ENCODE data around the gene FBXL7.

The FBXL7 gene

DNA sequence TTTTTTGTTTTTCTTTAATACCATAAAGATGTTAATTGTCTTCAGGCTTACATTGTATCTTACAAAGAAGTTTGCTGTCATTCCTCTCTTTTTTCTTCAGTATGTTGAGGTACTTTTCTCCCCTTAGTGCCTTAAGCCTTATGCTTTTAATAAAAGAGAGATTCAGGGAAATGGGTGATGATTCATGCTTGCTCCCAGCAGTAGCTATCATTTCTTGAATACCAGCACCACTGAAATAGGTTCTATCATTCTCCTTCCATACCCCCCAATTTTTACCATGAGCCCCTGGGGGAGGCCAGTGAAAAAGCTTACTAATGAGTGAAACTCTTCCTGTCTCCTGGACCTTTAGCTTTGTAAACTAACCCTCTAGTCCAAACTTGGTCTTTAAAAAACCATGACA lies 165.0 kb downstream of the FBXL7 start:
- H3K9me3 ChIP-seq, result no peaks in the 10 kb centered on the region
- H3K27ac ChIP-seq, result no peak overlapping the region
- H3K9ac ChIP-seq, result no peak overlapping the region
- TF ChIP-seq Cebpa-rat (IDR thresholded peaks at IDR 0.05), result no peak
- no peaks in the 10 kb centered on the region for H3K36me3 ChIP-seq
- no peaks in the 10 kb centered on the region for H3K27me3 ChIP-seq
- H3K4me1 ChIP-seq, result no peaks in the 10 kb centered on the region
- no peak overlapping the region for H3K4me2 ChIP-seq
- no peaks in the 10 kb centered on the region for H4K20me1 ChIP-seq
- H3K4me3 ChIP-seq, result no peak overlapping the region

DNA sequence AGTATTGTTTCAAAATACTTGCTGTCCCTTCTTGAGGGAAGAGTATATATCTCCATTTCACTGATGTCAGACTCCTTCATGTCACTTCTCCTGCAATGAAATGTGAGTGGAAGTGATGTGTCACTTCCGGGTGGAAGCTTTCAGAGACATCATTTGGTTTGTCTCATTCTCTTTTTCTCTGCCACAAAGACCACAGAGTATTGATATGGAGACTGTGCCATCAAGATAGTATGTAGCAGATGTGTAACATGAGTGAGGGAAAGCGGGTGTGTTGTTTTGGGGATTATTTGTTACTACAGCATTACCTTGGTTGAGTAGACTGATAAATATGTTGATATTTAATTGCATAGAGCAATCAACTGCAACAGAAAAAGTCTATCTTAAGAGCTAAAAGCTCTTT lies 169.8 kb downstream of the FBXL7 start:
- H3K27me3 ChIP-seq, result no peaks in the 10 kb centered on the region
- no peak overlapping the region for H3K9ac ChIP-seq
- H3K36me3 ChIP-seq, result no peaks in the 10 kb centered on the region
- H3K9me3 ChIP-seq, result no peaks in the 10 kb centered on the region
- H3K27ac ChIP-seq, result no peak overlapping the region
- no peak overlapping the region for H3K4me2 ChIP-seq
- no peak overlapping the region for H3K4me3 ChIP-seq
- no peak for TF ChIP-seq Cebpa-rat (IDR thresholded peaks at IDR 0.05)
- no peaks in the 10 kb centered on the region for H4K20me1 ChIP-seq
- H3K4me1 ChIP-seq, result no peaks in the 10 kb centered on the region

DNA sequence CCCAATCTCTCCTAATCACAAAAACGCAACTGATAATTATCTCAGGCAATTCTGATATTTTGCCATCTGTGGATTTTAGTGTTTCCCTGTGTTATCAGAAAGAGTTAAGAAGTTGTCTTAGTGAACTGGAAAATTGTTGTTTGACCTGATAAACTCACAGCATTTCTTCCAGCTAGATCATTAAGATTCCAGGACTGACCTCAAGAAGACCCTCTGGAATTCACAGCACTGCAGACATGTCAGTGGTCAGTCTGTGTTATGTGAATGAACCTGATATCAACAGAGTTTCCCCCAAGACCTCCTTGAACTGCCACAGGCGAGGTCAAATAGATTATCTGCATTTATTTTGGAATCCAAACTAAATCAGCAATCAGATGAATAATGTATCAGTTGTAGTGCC lies 174.7 kb downstream of the FBXL7 start:
- Histone ChIP-seq H3K36me3 (no peaks in the 10 kb centered on the region), H3K27ac (no peak overlapping the region), H4K20me1 (no peaks in the 10 kb centered on the region), H3K9me3 (no peaks in the 10 kb centered on the region), H3K9ac (no peak overlapping the region), H3K4me2 (no peak overlapping the region), H3K4me3 (no peak overlapping the region), H3K4me1 (no peaks in the 10 kb centered on the region), H3K27me3 (no peaks in the 10 kb centered on the region)
- no peak for TF ChIP-seq Cebpa-rat (IDR thresholded peaks at IDR 0.05)

DNA sequence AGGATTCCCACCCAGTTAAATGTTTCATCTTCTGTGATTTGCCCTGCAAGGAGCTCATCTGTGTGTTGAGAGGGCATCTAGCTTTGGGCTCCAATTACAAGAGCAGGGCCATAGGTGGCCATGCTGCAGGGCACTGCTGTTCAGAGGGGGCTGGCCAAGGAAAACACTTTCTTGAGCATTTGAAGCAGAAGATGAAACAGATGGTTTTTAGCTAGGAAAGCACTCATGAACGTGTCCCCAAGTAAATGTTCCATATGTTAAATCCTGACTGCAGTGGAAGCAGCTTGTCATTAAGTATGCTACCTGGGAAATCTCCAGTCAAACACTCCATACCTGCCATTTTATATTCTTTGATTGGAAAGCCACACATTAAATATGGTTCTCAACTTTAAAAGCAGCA lies 176.6 kb downstream of the FBXL7 start:
- Histone ChIP-seq H3K9me3 (no peaks in the 10 kb centered on the region), H3K4me3 (no peak overlapping the region), H3K9ac (no peak overlapping the region), H3K4me2 (no peak overlapping the region), H3K27ac (no peak overlapping the region), H3K27me3 (no peaks in the 10 kb centered on the region), H4K20me1 (no peaks in the 10 kb centered on the region), H3K36me3 (no peaks in the 10 kb centered on the region), H3K4me1 (no peaks in the 10 kb centered on the region)
- TF ChIP-seq Cebpa-rat (IDR thresholded peaks at IDR 0.05), result no peak

DNA sequence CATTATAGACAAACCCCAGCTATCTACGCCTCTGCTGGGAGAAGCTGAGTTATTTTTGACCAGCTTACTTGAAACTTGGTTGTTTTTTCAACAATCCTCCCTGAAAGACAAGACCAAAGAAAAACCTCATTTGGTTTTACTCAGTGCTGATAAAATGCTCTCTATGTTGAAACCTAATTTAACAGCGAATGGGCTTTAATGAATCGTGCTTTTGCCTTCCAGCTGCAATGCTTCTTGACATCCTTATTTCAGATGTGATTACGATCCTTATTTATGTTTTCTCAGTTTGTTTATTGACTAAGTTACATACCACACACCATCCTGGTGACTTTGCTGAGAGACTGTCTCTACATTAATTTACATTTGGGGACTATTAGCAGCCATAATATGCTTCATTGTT lies 179.2 kb downstream of the FBXL7 start:
- TF ChIP-seq Cebpa-rat (IDR thresholded peaks at IDR 0.05), result no peak
- no peak overlapping the region for H3K9ac ChIP-seq
- no peaks in the 10 kb centered on the region for H3K4me1 ChIP-seq
- no peak overlapping the region for H3K4me3 ChIP-seq
- no peaks in the 10 kb centered on the region for H3K27me3 ChIP-seq
- H4K20me1 ChIP-seq, result no peaks in the 10 kb centered on the region
- H3K4me2 ChIP-seq, result no peak overlapping the region
- no peaks in the 10 kb centered on the region for H3K36me3 ChIP-seq
- no peak overlapping the region for H3K27ac ChIP-seq
- H3K9me3 ChIP-seq, result no peaks in the 10 kb centered on the region

DNA sequence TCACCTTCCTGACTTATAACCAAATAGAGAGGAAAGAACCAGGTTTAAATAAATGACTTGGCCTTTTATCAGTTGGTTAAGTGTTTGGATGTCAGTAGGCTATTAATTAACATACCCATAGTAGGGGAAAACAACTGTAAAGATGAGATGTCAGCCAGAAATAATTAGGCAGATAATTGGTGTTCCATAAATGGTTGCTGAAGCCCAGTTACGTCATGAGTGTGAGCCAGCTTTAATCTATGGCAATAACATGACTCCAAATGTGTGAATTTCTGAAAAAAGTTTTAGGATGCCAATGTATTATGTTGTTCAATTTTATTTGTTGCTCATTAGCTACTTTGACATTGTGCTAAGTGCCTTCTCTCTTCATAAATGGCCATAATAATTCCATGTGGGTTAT lies 180.5 kb downstream of the FBXL7 start:
- no peaks in the 10 kb centered on the region for H3K27me3 ChIP-seq

DNA sequence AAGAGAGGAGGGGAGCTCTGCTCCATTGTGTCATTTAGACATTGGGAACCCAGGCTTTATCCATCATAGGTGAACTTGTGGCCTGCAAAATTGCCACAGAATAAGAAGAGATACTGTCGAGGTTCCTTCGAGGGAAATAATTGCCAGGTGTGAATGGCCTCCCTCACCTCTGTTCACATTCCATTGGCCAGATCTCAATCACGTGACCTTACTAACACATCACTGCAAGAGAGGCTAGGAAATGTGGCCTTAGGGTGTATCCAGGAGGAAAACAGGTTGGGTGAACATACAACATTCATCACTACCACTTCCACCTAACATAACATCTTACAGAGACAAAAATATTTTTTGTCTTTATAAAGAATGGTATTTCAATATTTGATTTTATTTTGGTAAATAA lies 182.1 kb downstream of the FBXL7 start:
- Histone ChIP-seq H3K36me3 (no peaks in the 10 kb centered on the region), H3K4me2 (no peak overlapping the region), H3K27ac (no peak overlapping the region), H3K27me3 (no peaks in the 10 kb centered on the region), H3K9ac (no peak overlapping the region), H4K20me1 (no peaks in the 10 kb centered on the region), H3K4me1 (no peaks in the 10 kb centered on the region), H3K9me3 (no peaks in the 10 kb centered on the region), H3K4me3 (no peak overlapping the region)
- TF ChIP-seq Cebpa-rat (IDR thresholded peaks at IDR 0.05), result no peak

More for the DNA sequence above, 180.5 kb downstream of the FBXL7 start:
- Histone ChIP-seq H3K4me1 (no peaks in the 10 kb centered on the region), H3K9ac (no peak overlapping the region), H3K4me2 (no peak overlapping the region), H3K4me3 (no peak overlapping the region), H3K9me3 (no peaks in the 10 kb centered on the region), H3K27ac (no peak overlapping the region), H4K20me1 (no peaks in the 10 kb centered on the region), H3K36me3 (no peaks in the 10 kb centered on the region)
- TF ChIP-seq Cebpa-rat (IDR thresholded peaks at IDR 0.05), result no peak

DNA sequence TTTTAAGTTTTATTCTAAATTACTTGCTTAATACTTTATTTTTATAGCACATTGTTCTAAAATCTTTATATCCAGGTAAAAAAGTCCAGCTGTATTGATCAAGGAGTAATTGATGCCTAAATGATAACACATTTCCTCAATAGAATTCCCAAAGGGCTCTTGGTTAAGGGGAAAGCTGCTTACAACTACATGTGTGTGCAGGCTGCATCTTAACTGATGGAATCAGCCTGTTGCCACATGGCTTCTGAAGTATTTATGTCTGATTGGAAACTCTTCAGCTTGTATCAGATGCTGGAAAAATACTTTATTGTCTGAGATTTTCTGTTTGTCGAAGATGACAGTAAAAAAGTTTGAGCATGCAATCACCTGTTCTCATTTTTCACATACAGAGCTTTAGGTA lies 182.6 kb downstream of the FBXL7 start:
- Histone ChIP-seq H3K9me3 (no peaks in the 10 kb centered on the region), H3K4me3 (no peak overlapping the region), H4K20me1 (no peaks in the 10 kb centered on the region), H3K9ac (no peak overlapping the region), H3K4me2 (no peak overlapping the region), H3K36me3 (no peaks in the 10 kb centered on the region), H3K27me3 (no peaks in the 10 kb centered on the region), H3K4me1 (no peaks in the 10 kb centered on the region), H3K27ac (no peak overlapping the region)
- no peak for TF ChIP-seq Cebpa-rat (IDR thresholded peaks at IDR 0.05)

DNA sequence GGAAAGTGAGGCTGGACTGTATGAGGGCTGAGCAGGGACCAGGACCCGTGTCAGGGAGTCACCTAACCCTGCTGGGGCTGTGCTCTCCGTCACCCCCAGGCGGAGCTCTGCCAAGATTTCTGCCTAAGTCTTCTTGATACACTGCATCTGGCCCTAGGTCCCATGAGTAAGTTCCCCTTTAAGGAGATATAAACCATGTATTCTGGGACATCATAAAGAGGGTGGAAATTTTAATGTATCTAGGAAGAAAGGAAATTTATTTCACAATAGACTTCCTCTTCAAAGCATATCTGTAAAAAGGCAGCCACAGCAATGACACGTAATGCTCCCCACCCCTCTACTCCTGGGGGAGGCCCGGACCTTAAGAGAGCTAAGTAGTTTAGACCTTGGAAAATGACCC lies 183.4 kb downstream of the FBXL7 start:
- Histone ChIP-seq H4K20me1 (no peaks in the 10 kb centered on the region), H3K27me3 (no peaks in the 10 kb centered on the region), H3K9ac (no peak overlapping the region), H3K27ac (no peak overlapping the region), H3K4me2 (no peak overlapping the region), H3K36me3 (no peaks in the 10 kb centered on the region), H3K4me1 (no peaks in the 10 kb centered on the region), H3K4me3 (no peak overlapping the region), H3K9me3 (no peaks in the 10 kb centered on the region)
- no peak for TF ChIP-seq Cebpa-rat (IDR thresholded peaks at IDR 0.05)

DNA sequence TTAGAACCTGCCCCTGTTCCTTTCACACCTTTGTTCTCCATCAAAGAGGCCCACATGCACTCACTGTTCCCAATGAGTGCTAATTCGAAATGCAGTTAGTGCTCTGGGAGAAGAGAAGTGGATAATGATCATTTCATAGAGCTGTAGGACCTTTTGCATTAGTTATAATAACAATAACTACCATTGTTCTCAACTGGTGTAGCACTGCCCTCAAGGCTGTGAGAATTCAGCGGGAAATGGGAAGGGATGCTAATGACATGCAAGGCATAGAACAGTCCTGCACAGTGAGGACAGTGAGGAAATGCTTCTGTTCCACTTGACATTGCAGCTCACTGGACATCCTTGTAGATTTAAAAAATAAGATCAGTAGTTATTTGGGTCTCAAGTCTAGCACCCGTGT lies 187.4 kb downstream of the FBXL7 start:
- H3K9ac ChIP-seq, result no peak overlapping the region

DNA sequence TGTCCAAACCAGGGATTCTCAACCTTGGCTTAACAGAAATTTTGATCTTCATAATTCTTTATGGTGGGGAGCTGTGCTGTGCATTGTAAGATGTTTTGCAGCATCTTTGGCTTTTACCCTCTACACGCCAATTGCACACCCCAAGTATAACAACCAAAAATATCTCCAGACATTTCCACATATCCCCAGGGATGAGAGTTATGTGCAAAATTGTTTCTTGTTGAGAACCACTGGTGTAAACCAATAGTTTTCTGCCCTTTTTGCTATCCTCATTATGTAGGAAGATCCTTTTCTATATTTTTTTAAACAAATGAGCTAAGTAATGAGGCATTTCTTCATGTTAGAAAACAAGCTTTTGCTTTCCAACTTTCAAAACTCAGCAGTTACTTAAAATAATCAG lies 189.9 kb downstream of the FBXL7 start:
- TF ChIP-seq Cebpa-rat (IDR thresholded peaks at IDR 0.05), result no peak
- no peak overlapping the region for H3K4me2 ChIP-seq
- no peak overlapping the region for H3K4me3 ChIP-seq
- H3K4me1 ChIP-seq, result no peaks in the 10 kb centered on the region
- no peak overlapping the region for H3K9ac ChIP-seq
- H3K9me3 ChIP-seq, result no peaks in the 10 kb centered on the region
- no peak overlapping the region for H3K27ac ChIP-seq
- H3K36me3 ChIP-seq, result no peaks in the 10 kb centered on the region
- no peaks in the 10 kb centered on the region for H4K20me1 ChIP-seq
- H3K27me3 ChIP-seq, result no peaks in the 10 kb centered on the region

More for the DNA sequence above, 187.4 kb downstream of the FBXL7 start:
- H3K9me3 ChIP-seq, result no peaks in the 10 kb centered on the region
- H3K27me3 ChIP-seq, result no peaks in the 10 kb centered on the region
- H3K4me3 ChIP-seq, result no peak overlapping the region
- no peaks in the 10 kb centered on the region for H4K20me1 ChIP-seq
- H3K4me1 ChIP-seq, result no peaks in the 10 kb centered on the region
- H3K4me2 ChIP-seq, result no peak overlapping the region
- no peak overlapping the region for H3K27ac ChIP-seq
- no peaks in the 10 kb centered on the region for H3K36me3 ChIP-seq
- TF ChIP-seq Cebpa-rat (IDR thresholded peaks at IDR 0.05), result no peak
